Body of pancreas (tissue), 4 donors: ENCODE measurements around the gene MPC1.
"Not testable (repeated sequence)": the region's sequence is repeated elsewhere in the genome, so short reads cannot be mapped to it uniquely, and the experiment has no call there.

Experiments
- POLR2A ChIP-seq, 3 donors: fragments of 450-650 bp; IDR thresholded peaks; one replicate each; pipeline ENCODE4 v1.6.1; 2016; ENCODE audit warnings: antibody characterized with exemption in 3 of 3, mild to moderate bottlenecking in 2 of 3
- TF ChIP-seq, protein P1 (sequence below), 7 experiments: fragments of 450-650 bp in 4 of 7; fragments of 200-600 bp in 3 of 7; sonication (generic) in 3 of 7; IDR thresholded peaks; one replicate each; pipeline ENCODE4 v1.5.1; 2016 to 2019; ENCODE audit warnings: antibody characterized with exemption in 7 of 7

DNA sequence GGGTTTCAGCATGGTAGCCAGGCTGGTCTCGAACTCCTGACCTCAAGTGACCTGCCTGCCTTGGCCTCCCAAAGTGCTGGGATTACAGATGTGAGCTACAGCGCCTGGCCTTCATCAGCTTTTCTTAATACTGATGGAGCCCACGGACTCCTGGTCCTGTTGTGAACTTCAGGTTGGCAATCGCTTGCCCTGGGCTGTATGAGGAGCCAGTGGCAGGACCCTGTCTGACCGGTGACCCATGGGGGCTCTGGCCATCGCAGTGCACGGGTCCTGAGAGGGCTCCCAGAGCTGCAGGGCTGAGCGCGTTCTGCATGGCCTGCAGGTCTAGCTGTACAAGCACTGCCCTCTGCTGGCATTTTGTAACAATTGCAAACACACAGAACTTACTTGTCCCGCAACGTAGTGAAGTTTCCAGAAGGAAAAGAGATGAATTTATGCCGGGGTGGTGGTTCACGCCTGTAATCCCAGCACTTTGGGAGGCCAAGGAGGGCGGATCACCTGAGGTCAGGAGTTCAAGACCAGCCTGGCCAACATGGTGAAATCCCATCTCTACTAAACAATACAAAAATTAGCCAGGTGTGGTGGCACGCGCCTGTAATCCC is 18.0 kb upstream of the MPC1 start:
- TF ChIP-seq, protein P1, sequence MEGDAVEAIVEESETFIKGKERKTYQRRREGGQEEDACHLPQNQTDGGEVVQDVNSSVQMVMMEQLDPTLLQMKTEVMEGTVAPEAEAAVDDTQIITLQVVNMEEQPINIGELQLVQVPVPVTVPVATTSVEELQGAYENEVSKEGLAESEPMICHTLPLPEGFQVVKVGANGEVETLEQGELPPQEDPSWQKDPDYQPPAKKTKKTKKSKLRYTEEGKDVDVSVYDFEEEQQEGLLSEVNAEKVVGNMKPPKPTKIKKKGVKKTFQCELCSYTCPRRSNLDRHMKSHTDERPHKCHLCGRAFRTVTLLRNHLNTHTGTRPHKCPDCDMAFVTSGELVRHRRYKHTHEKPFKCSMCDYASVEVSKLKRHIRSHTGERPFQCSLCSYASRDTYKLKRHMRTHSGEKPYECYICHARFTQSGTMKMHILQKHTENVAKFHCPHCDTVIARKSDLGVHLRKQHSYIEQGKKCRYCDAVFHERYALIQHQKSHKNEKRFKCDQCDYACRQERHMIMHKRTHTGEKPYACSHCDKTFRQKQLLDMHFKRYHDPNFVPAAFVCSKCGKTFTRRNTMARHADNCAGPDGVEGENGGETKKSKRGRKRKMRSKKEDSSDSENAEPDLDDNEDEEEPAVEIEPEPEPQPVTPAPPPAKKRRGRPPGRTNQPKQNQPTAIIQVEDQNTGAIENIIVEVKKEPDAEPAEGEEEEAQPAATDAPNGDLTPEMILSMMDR (IDR thresholded peaks at IDR 0.05), result peak; percentile 52 to 84 (median 78)
- not testable (repeated sequence) for TF ChIP-seq POLR2A (IDR thresholded peaks at IDR 0.05)
